ENCODE results near the gene ABHD12. TPM values are rescaled to one million over a fixed set of nuclear protein-coding genes. Genes with fewer than 3 reads are reported as not detected.

The ABHD12 gene
- total and polyA plus RNA-seq, 10 of the 15 experiments (the other 5 are each of a cell fraction or from before 2014, with no cell fraction given): 1.5 to 61.8 (median 26.7) TPM

DNA sequence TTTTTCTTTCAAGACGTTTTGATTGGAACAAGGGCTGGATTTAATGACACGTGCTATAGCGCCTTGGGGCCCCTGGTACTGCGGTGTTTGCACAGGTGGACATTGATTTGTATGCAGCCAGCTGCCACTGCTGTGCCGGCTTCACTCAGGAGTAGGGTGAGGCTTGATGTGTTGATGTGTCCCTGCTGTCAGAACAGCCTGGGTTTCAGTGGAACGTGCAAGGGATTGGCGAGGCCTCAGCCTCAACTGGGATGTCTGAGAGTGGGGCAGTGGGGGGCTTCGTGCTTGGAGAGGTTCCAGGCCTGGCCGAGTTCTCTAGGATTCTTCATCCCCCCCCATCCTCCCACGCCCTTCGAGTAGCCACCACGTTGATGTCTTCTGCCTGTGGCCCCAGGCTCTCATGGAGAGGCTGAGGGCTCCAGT, 119.8 kb downstream of the ABHD12 start (continued):
- TF ChIP-seq ESRRA (IDR thresholded peaks at IDR 0.05; ENCODE audit: low read length): no peak
- no peak for TF ChIP-seq NRF1 (conservative IDR thresholded peaks at IDR 0.05; ENCODE audit: low read depth, low read length)
- TF ChIP-seq ZNF207 (IDR thresholded peaks at IDR 0.05; ENCODE audit: borderline replicate concordance): no peak
- TF ChIP-seq HDAC6 (IDR thresholded peaks at IDR 0.05; ENCODE audit: unreplicated experiment): no peak
- TF ChIP-seq E2F8 (IDR thresholded peaks at IDR 0.05; ENCODE audit: low read depth, partially characterized antibody): no peak
- no peak for TF ChIP-seq SP1 (IDR thresholded peaks at IDR 0.05; ENCODE audit: low read depth, low read length)
- TF ChIP-seq, protein P1, sequence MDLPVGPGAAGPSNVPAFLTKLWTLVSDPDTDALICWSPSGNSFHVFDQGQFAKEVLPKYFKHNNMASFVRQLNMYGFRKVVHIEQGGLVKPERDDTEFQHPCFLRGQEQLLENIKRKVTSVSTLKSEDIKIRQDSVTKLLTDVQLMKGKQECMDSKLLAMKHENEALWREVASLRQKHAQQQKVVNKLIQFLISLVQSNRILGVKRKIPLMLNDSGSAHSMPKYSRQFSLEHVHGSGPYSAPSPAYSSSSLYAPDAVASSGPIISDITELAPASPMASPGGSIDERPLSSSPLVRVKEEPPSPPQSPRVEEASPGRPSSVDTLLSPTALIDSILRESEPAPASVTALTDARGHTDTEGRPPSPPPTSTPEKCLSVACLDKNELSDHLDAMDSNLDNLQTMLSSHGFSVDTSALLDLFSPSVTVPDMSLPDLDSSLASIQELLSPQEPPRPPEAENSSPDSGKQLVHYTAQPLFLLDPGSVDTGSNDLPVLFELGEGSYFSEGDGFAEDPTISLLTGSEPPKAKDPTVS (IDR thresholded peaks at IDR 0.05; ENCODE audit: low read depth, low read length): no peak

DNA sequence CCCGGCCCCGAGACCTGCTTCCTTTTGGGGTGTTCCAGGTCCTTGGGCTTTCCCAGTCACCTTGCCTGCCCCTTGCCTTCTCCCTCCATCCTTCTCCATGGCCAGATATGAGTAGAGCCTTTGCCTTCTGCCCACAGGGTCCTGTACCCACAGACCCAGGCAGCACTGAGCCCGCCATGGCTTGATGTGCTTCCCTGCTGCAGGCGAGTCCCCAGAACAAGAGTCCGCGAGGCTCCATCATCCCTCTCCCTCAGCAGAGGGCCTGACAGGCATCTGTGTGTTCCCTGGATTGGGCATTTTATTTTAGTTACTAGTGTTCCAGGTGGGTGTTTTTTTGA, 120.8 kb downstream of the ABHD12 start:
- Histone ChIP-seq H3K4me3 (no peak overlapping the region), H3K4me1 (ENCODE audit: control insufficient read depth, insufficient read depth, low read length) (no peaks in the 10 kb centered on the region), H3K27ac (ENCODE audit: control insufficient read depth, insufficient read depth) (no peak overlapping the region), H3K4me2 (ENCODE audit: control insufficient read depth, insufficient read depth) (no peak overlapping the region), H3K27me3 (replicated peaks in 1 of 2; ENCODE audit: control insufficient read depth in 2 of 2, insufficient read depth in 2 of 2, low read length in 1 of 2) (no peaks in the 10 kb centered on the region), H4K20me1 (ENCODE audit: control insufficient read depth, insufficient read depth) (no peaks in the 10 kb centered on the region), H3K79me2 (ENCODE audit: control insufficient read depth, insufficient read depth, low read length) (no peaks in the 10 kb centered on the region), H3K9me3 (replicated peaks; ENCODE audit: control insufficient read depth, insufficient read depth, low read length) (no peaks in the 10 kb centered on the region), H3K9ac (ENCODE audit: control insufficient read depth, insufficient read depth, low read length) (no peak overlapping the region), H2AFZ (ENCODE audit: control insufficient read depth, low read depth, low read length) (no peak overlapping the region), H3K36me3 (ENCODE audit: control insufficient read depth in 2 of 2, insufficient read depth in 2 of 2, low read length in 1 of 2) (peaks cover 15 to 26% of the 10 kb centered on the region in 2 experiments)
- ChIA-PET SMC1A (ENCODE audit: uncharacterized antibody, unreplicated experiment) (no interaction called here), RAD21 (ENCODE audit: unreplicated experiment) (no interaction called here), POLR2A (no interaction called here), CTCF (interaction anchor here (0.6 kb wide), 1 partner anchor 470 kb away, joined by 3 read pairs; no protein-coding TSS in a partner anchor)
- in situ Hi-C loops (cut with MboI) (loop anchor here (25.0 kb wide), 1 partner anchor 1908 kb away; the partner anchor contains the start of genes GZF1 and NXT1), intact Hi-C loops (cut with micrococcal nuclease; ENCODE audit: unreplicated experiment) (loop anchor here (10.0 kb wide), 1 partner anchor 65 kb away; no protein-coding TSS in a partner anchor)
- no TSS peak for BruUV-seq (replicated peaks)
- DNase-seq (ENCODE audit: low read depth, low spot score): no peak
- WGBS (ENCODE audit: insufficient coverage, insufficient replicate concordance, low lambda C conversion rate, missing lambda C conversion rate): 97% methylated on average over 6 of the region's 6 CpGs
- no peak for FAIRE-seq
- no peak for ATAC-seq
- TF ChIP-seq NBN (IDR thresholded peaks at IDR 0.05) (no peak), SIX5 (IDR thresholded peaks at IDR 0.05; ENCODE audit: low read depth, low read length, severe bottlenecking) (no peak), SMAD1 (IDR thresholded peaks at IDR 0.05; ENCODE audit: low read depth, partially characterized antibody) (no peak), EED (IDR thresholded peaks at IDR 0.05; ENCODE audit: low read depth) (no peak), TCF12 (IDR thresholded peaks at IDR 0.05; ENCODE audit: low read depth, low read length) (no peak), ETV6 (conservative IDR thresholded peaks at IDR 0.05 in 1 of 2, IDR thresholded peaks at IDR 0.05 in 1 of 2; ENCODE audit: borderline replicate concordance in 1 of 2, low read depth in 1 of 2) (no peak), ASH2L (IDR thresholded peaks at IDR 0.05; ENCODE audit: borderline replicate concordance, low read depth) (no peak), BHLHE40 (IDR thresholded peaks at IDR 0.05; ENCODE audit: borderline replicate concordance in 1 of 2, low read depth in 2 of 2, low read length in 1 of 2) (no peak), STAT1 (conservative IDR thresholded peaks at IDR 0.05) (no peak), NFYA (IDR thresholded peaks at IDR 0.05; ENCODE audit: borderline replicate concordance, low read depth, low read length) (no peak), E2F8 (IDR thresholded peaks at IDR 0.05; ENCODE audit: low read depth, partially characterized antibody) (no peak)
